ENCODE results near the gene CCNJL.

GRCh38 chr5:160266044-160266443, 46.3 kb downstream of the CCNJL start:
- no peak for TF ChIP-seq POLR2A (IDR thresholded peaks at IDR 0.05)
- TF ChIP-seq CTCF (IDR thresholded peaks at IDR 0.05), result no peak

Data from sigmoid colon (tissue), 3 donors.